Activated CD8-positive, alpha-beta T cell treated with anti-CD3 and anti-CD28 coated beads for 36 hours (primary cell): Measurements from ENCODE around the gene FKBP4. TPM values are rescaled to one million over a fixed set of nuclear protein-coding genes. Genes with fewer than 3 reads are reported as not detected.

Experiments
- ATAC-seq: fragments of 200-7000 bp; cut with Tn5 transposase; one replicate; pipeline ENCODE4 v1.10.0; 2021; ENCODE audit warnings: mild to moderate bottlenecking, moderate library complexity
- CTCF ChIA-PET: fragments of 350-600 bp; sonication (Branson Sonifier 250); formaldehyde crosslinking; loops from one replicate; lab custom pipeline; 2021; ENCODE audit warnings: antibody characterized with exemption; lab: Charles Lee
- POLR2A ChIA-PET: fragments of 350-600 bp; sonication (Branson Sonifier 250); formaldehyde crosslinking; loops from one replicate; lab custom pipeline; 2021; ENCODE audit warnings: antibody characterized with exemption; lab: Charles Lee
- DNase-seq: peaks from one replicate; pipeline ENCODE4 v3.0.0-alpha.2; 2020
- H3K27ac Mint-ChIP-seq: one replicate; pipeline ENCODE4 v1.8.0; 2021; ENCODE audit warnings: mild to moderate bottlenecking, mixed read lengths
- H3K27me3 Mint-ChIP-seq: one replicate; pipeline ENCODE4 v1.8.0; 2021; ENCODE audit warnings: mixed read lengths
- H3K36me3 Mint-ChIP-seq: one replicate; pipeline ENCODE4 v1.8.0; 2021; ENCODE audit warnings: low read depth, mixed read lengths
- H3K4me1 Mint-ChIP-seq: one replicate; pipeline ENCODE4 v1.8.0; 2021; ENCODE audit warnings: low read depth, mixed read lengths
- H3K4me3 Mint-ChIP-seq: one replicate; pipeline ENCODE4 v1.8.0; 2021; ENCODE audit warnings: mild to moderate bottlenecking, moderate library complexity, mixed read lengths
- H3K9me3 Mint-ChIP-seq: one replicate; pipeline ENCODE4 v1.8.0; 2021; ENCODE audit warnings: mixed read lengths
- CTCF ChIP-seq: fragments of 200-600 bp; IDR thresholded peaks from one replicate; pipeline ENCODE4 v1.8.0; 2022; ENCODE audit warnings: antibody characterized with exemption, mild to moderate bottlenecking
- intact Hi-C: fragments of 100-400 bp; cut with micrococcal nuclease; formaldehyde crosslinking; loops from one replicate; pipeline ENCODE4 v1.10.0; 2022
- total RNA-seq, 2 experiments: library from RNA; stranded (reverse); gene quantifications; one replicate each; pipeline ENCODE4 v1.2.3, GENCODE V29; 2021

The FKBP4 gene
- total RNA-seq, 2 experiments from 2014 or later: 206 to 219 TPM

- no peaks in the 10 kb centered on the region for H3K27me3 Mint-ChIP-seq
- intact Hi-C loops: no loop called here
- TF ChIP-seq CTCF: no peak
These were observed 11.9 kb downstream of the FKBP4 start for GRCh38 chr12:2806700-2807099.

GRCh38 chr12:2811801-2812200, 17.0 kb downstream of the FKBP4 start:
- CTCF ChIA-PET: no interaction called here
- no peak for ATAC-seq
- POLR2A ChIA-PET: interaction anchor here (0.6 to 4.9 kb wide), 3 partner anchors 11 to 897 kb away, joined by 3 to 27 read pairs (median 3); partner anchors contain the start of gene FKBP4
- Mint-ChIP-seq H3K4me3 (peak overlapping the region; percentile 93), H3K4me1 (peaks cover 28% of the 10 kb centered on the region), H3K27ac (peak overlapping the region; percentile 98), H3K36me3 (peaks cover 26% of the 10 kb centered on the region), H3K9me3 (peaks cover 1% of the 10 kb centered on the region), H3K27me3 (no peaks in the 10 kb centered on the region)
- intact Hi-C loops: no loop called here
- no peak for TF ChIP-seq CTCF
- DNase-seq: no peak

More at GRCh38 chr12:2806700-2807099, 11.9 kb downstream of the FKBP4 start:
- Mint-ChIP-seq H3K4me1 (peaks cover 3% of the 10 kb centered on the region), H3K36me3 (peaks cover 40% of the 10 kb centered on the region), H3K4me3 (no peak overlapping the region), H3K9me3 (no peaks in the 10 kb centered on the region), H3K27ac (no peak overlapping the region)
- ATAC-seq (no peak), DNase-seq (no peak)
- POLR2A ChIA-PET: no interaction called here
- CTCF ChIA-PET: no interaction called here

- peak within 1 kb of the TSS; percentile 98 for H3K27ac Mint-ChIP-seq
- DNase-seq: peak; percentile 99
- no peaks in the 10 kb centered on the region for H3K27me3 Mint-ChIP-seq
- ChIA-PET CTCF (interaction anchor here (0.9 to 3.3 kb wide), 5 partner anchors 12 to 130 kb away, joined by 3 to 21 read pairs (median 10); partner anchors contain the start of gene FKBP4), POLR2A (interaction anchor here (0.6 to 4.9 kb wide), 7 partner anchors 12 to 898 kb away, joined by 3 to 27 read pairs (median 3); partner anchors contain the start of genes FKBP4, FOXM1 and RHNO1)
- peaks cover 27% of the 10 kb centered on the region for H3K36me3 Mint-ChIP-seq
- H3K9me3 Mint-ChIP-seq: peaks cover 1% of the 10 kb centered on the region
- no peak for TF ChIP-seq CTCF
- H3K4me3 Mint-ChIP-seq: peak within 1 kb of the TSS; percentile 93
- peak; percentile 94 for ATAC-seq
- peaks cover 34% of the 10 kb centered on the region for H3K4me1 Mint-ChIP-seq
- intact Hi-C loops: no loop called here
These were observed 17.8 kb downstream of the FKBP4 start, which contains the start of gene ITFG2 for GRCh38 chr12:2812290-2813213. TSS of gene ITFG2 (plus strand) at chr12:2812668. CDS start at chr12:2812761, 93 bp downstream.

- ATAC-seq: peak; percentile 37
- intact Hi-C loops: no loop called here
- Mint-ChIP-seq H3K36me3 (peaks cover 33% of the 10 kb centered on the region), H3K9me3 (peaks cover 1% of the 10 kb centered on the region), H3K4me3 (peak overlapping the region; percentile 93), H3K4me1 (peaks cover 34% of the 10 kb centered on the region), H3K27me3 (no peaks in the 10 kb centered on the region), H3K27ac (peak overlapping the region; percentile 98)
- peak; percentile 79 for DNase-seq
- POLR2A ChIA-PET: interaction anchor here (0.6 to 4.9 kb wide), 6 partner anchors 18 to 122 kb away, joined by 3 to 27 read pairs (median 3); partner anchors contain the start of genes FKBP4, FOXM1 and RHNO1
- peak; percentile 71 for TF ChIP-seq CTCF
- CTCF ChIA-PET: interaction anchor here (1.1 to 3.3 kb wide), 5 partner anchors 13 to 131 kb away, joined by 3 to 21 read pairs (median 10); partner anchors contain the start of gene FKBP4
These were observed 18.7 kb downstream of the FKBP4 start for GRCh38 chr12:2813214-2814185.
